GM12878 (cell line): ENCODE results near the gene EPB41L2. TPM values are rescaled to one million over a fixed set of nuclear protein-coding genes. Genes with fewer than 3 reads are reported as not detected.
"Not testable (repeated sequence)": the region's sequence is repeated elsewhere in the genome, so short reads cannot be mapped to it uniquely, and the experiment has no call there.

Source experiments
- ATAC-seq: fragments of 200-7000 bp; cut with Tn5 transposase; 3 replicates; pipeline ENCODE4 v1.9.1; 2020; ENCODE audit warnings: mild to moderate bottlenecking, moderate library complexity
- BruUV-seq: library from RNA; stranded (reverse); fragments of 400-500 nt; replicated peaks from 2 replicates; lab custom pipeline; 2021; lab: Mats Ljungman, UMichigan
- CTCF ChIA-PET: fragments of 300-600 bp; sonication (Branson Sonifier 250); formaldehyde crosslinking; extraction: SDS; loops from one replicate; lab custom pipeline; 2021; ENCODE audit warnings: inconsistent platforms; lab: Yijun Ruan, JAX
- POLR2A ChIA-PET: fragments of 350-600 bp; formaldehyde crosslinking; extraction: SDS; loops from one replicate; lab custom pipeline; 2021; ENCODE audit warnings: inconsistent platforms; lab: Charles Lee
- RAD21 ChIA-PET: fragments of 300-600 bp; sonication (Branson Sonifier 250); formaldehyde crosslinking; loops from one replicate; lab custom pipeline; 2023; ENCODE audit warnings: antibody characterized with exemption; ENCODE audit not compliant: unreplicated experiment; lab: Charles Lee
- SMC1A ChIA-PET: fragments of 300-600 bp; sonication (Branson Sonifier 250); formaldehyde crosslinking; loops from one replicate; lab custom pipeline; 2023; ENCODE audit not compliant: unreplicated experiment, uncharacterized antibody; lab: Charles Lee
- DNase-seq: peaks from one replicate; pipeline ENCODE4 v3.0.0-alpha.2; 2011; ENCODE audit warnings: low read depth, low spot score
- FAIRE-seq: peaks from 3 replicates; lab custom pipeline; 2011; peaks lifted over from hg19 to GRCh38; lab: Jason Lieb, UNC
- H2AFZ ChIP-seq: 2 replicates; pipeline ENCODE4 v1.6.0; 2011; ENCODE audit warnings: low read depth, low read length, control low read depth; ENCODE audit not compliant: control insufficient read depth
- H3K27ac ChIP-seq: 2 replicates; pipeline ENCODE4 v1.5.1; 2011; ENCODE audit warnings: control low read depth; ENCODE audit not compliant: control insufficient read depth, insufficient read depth
- H3K27me3 ChIP-seq, 2 experiments: replicated peaks in 1 of 2; 2 replicates each; pipeline versions ENCODE4 v1.6.0 to v1.6.1; 2011; ENCODE audit warnings: low read length in 1 of 2; ENCODE audit not compliant: control insufficient read depth in 2 of 2, insufficient read depth in 2 of 2
- H3K36me3 ChIP-seq, 2 experiments: 2 replicates each; pipeline ENCODE4 v1.5.1; 2011; ENCODE audit warnings: low read length in 1 of 2; ENCODE audit not compliant: control insufficient read depth in 2 of 2, insufficient read depth in 2 of 2
- H3K4me1 ChIP-seq: 2 replicates; pipeline ENCODE4 v1.6.1; 2011; ENCODE audit warnings: mild to moderate bottlenecking, low read length, moderate library complexity, mixed read lengths; ENCODE audit not compliant: control insufficient read depth, insufficient read depth
- H3K4me2 ChIP-seq: 2 replicates; pipeline ENCODE4 v1.6.0; 2011; ENCODE audit warnings: control low read depth; ENCODE audit not compliant: control insufficient read depth, insufficient read depth
- H3K4me3 ChIP-seq: fragments of 200-600 bp; sonication (generic); 2 replicates; pipeline ENCODE4 v1.5.1; 2016
- H3K79me2 ChIP-seq: 2 replicates; pipeline ENCODE4 v1.6.0; 2011; ENCODE audit warnings: low read length; ENCODE audit not compliant: control insufficient read depth, insufficient read depth
- H3K9ac ChIP-seq: 2 replicates; pipeline ENCODE4 v1.8.0; 2011; ENCODE audit warnings: low read length, control low read depth, mixed read lengths; ENCODE audit not compliant: control insufficient read depth, insufficient read depth
- H3K9me3 ChIP-seq: replicated peaks from 3 replicates; pipeline ENCODE4 v1.5.1; 2011; ENCODE audit warnings: mild to moderate bottlenecking, low read length; ENCODE audit not compliant: control insufficient read depth, insufficient read depth
- H4K20me1 ChIP-seq: 2 replicates; pipeline ENCODE4 v1.6.0; 2011; ENCODE audit not compliant: control insufficient read depth, insufficient read depth
- CBX3 ChIP-seq: fragments of 200-600 bp; sonication (generic); IDR thresholded peaks from 2 replicates; pipeline ENCODE4 v1.6.1; 2016; ENCODE audit warnings: low read depth, borderline replicate concordance
- HDAC2 ChIP-seq: fragments of 200-600 bp; sonication (generic); IDR thresholded peaks from 2 replicates; pipeline ENCODE4 v1.6.1; 2017
- HDGF ChIP-seq: fragments of 450-650 bp; IDR thresholded peaks from 2 replicates; pipeline ENCODE4 v1.6.1; 2016; ENCODE audit warnings: antibody characterized with exemption
- IRF4 ChIP-seq: IDR thresholded peaks from 2 replicates; pipeline ENCODE4 v1.6.1; 2011; ENCODE audit warnings: low read depth, low read length
- REST ChIP-seq: IDR thresholded peaks from 2 replicates; pipeline ENCODE4 v1.6.1; 2012; ENCODE audit warnings: mild to moderate bottlenecking, low read depth, low read length
- SP1 ChIP-seq: IDR thresholded peaks from one replicate; pipeline ENCODE4 v1.6.1; 2011; ENCODE audit warnings: low read depth, low read length
- STAT3 ChIP-seq: IDR thresholded peaks from 2 replicates; pipeline ENCODE4 v1.6.1; 2011; ENCODE audit warnings: low read depth, low read length, improper control_type of control experiment
- ZNF592 ChIP-seq: fragments of 450-650 bp; IDR thresholded peaks from 2 replicates; pipeline ENCODE4 v1.6.1; 2017; ENCODE audit warnings: mild to moderate bottlenecking, moderate library complexity
- WGBS: methylation state at CpG from one replicate; pipeline ENCODE4 v1.1.6; 2016; ENCODE audit warnings: low lambda C conversion rate; ENCODE audit not compliant: insufficient replicate concordance, insufficient coverage; ENCODE audit errors: missing lambda C conversion rate; 5-methylcytosine and 5-hydroxymethylcytosine counted together
- in situ Hi-C: fragments of 300-500 bp; cut with MboI; formaldehyde crosslinking; loops from 9 replicates; pipeline ENCODE4 v1.14.3; 2018; ENCODE audit warnings: mixed read lengths
- intact Hi-C: fragments of 100-400 bp; cut with micrococcal nuclease; formaldehyde crosslinking; loops from one replicate; pipeline ENCODE4 v1.14.2; 2022; ENCODE audit not compliant: unreplicated experiment
- polyA plus RNA-seq, 11 experiments: library from polyadenylated mRNA; depleted of rRNA in 4 of 11; unstranded in 6 of 11; stranded (reverse) in 5 of 11; fragments of >200 nt; fragmentation: Nextera tagmentation in 4 of 11; fragmentation: Illumina TruSeq in 1 of 11; extraction: Ambion mirVana in 4 of 11; extraction: Trizol in 1 of 11; gene quantifications; 1 replicate in 1 of 11; 2 replicates in 10 of 11; pipeline versions ENCODE4 v1.2.1 to v1.2.3, GENCODE V29; 2011 to 2016; ENCODE audit warnings: inconsistent platforms in 2 of 11, missing spikeins in 2 of 11, low read depth in 1 of 11
- total RNA-seq, 4 experiments: library from RNA; depleted of rRNA in 3 of 4; stranded (reverse); fragments of >200 nt in 3 of 4; fragmentation: Illumina TruSeq in 1 of 4; extraction: Trizol in 1 of 4; gene quantifications; 2 replicates each; pipeline versions ENCODE4 v1.2.1 to v1.2.3, GENCODE V29; 2013 to 2021

The EPB41L2 gene
- total and polyA plus RNA-seq, 10 of the 15 experiments (the other 5 are each of a cell fraction or from before 2014, with no cell fraction given), result 7.4 to 41.6 (median 19.0) TPM

- TF ChIP-seq CBX3, result no peak
- TF ChIP-seq, all 136 proteins: peak for 0
Measured at GRCh38 chr6:130810307-130811030, 252.6 kb downstream of the EPB41L2 start (continued).

DNA sequence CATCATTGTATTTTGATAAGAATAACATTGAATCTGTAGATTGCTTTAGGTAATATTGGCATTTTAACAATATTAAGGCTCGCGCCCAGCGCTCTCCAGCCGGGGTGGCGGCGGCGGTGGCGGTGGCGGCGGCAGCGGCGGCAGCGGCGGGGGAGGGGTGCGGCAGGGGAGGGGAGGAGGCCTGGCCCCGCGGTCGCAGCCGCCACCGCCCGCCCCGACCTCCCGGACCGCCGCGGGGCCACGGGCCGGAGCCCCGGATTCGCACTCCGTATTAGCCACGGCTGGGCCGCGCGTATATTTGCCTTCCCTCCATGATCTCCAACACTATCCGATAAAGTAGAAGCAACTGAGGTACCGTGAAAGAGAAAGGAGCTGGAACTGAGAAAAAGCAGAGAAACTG is 261.7 kb downstream of the EPB41L2 start:
- CTCF ChIA-PET, POLR2A ChIA-PET, DNase-seq, H3K9me3 ChIP-seq, ATAC-seq, H3K4me1 ChIP-seq, BruUV-seq, H3K4me3 ChIP-seq, H3K4me2 ChIP-seq, H3K79me2 ChIP-seq, H3K36me3 ChIP-seq, H3K27ac ChIP-seq, FAIRE-seq, intact Hi-C loops, in situ Hi-C loops, H3K9ac ChIP-seq, H3K27me3 ChIP-seq, SMC1A ChIA-PET, H4K20me1 ChIP-seq, H2AFZ ChIP-seq, RAD21 ChIA-PET: not testable (repeated sequence)
- WGBS, result 97% methylated on average over 6 of the region's 37 CpGs

DNA sequence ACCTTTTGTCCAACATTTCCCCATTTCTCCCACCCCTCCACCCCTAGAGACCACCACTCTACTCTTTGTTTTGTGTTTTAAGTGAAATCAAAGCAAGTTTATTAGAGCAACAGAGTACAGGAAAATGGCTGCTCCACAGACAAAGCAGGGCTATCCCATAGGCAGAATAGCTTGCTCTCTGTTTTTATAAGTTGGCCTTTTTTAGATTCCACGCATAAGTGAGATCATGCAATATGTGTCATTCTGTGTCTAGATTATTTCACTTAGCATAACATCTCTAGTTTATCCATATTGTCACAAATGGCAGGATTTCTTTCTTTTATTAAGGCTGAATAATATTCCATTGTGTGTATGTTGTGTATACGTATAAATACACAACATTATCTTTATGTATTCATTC is 266.0 kb downstream of the EPB41L2 start:
- Histone ChIP-seq H3K4me3 (no peak overlapping the region), H2AFZ (no peak overlapping the region), H3K27ac (no peak overlapping the region), H3K9me3 (no peaks in the 10 kb centered on the region), H3K27me3 (no peaks in the 10 kb centered on the region), H3K36me3 (no peaks in the 10 kb centered on the region), H3K4me1 (no peaks in the 10 kb centered on the region), H4K20me1 (no peaks in the 10 kb centered on the region), H3K4me2 (no peak overlapping the region), H3K79me2 (no peaks in the 10 kb centered on the region), H3K9ac (no peak overlapping the region)
- BruUV-seq, result no TSS peak
- ATAC-seq (no peak), DNase-seq (no peak), FAIRE-seq (no peak)
- CTCF ChIA-PET, result no interaction called here
- RAD21 ChIA-PET, result no interaction called here
- POLR2A ChIA-PET, result interaction anchor here (0.5 kb wide), 1 partner anchor 1073 kb away, joined by 3 read pairs; no protein-coding TSS in a partner anchor
- WGBS, result 48% methylated on average over 2 of the region's 2 CpGs
- intact Hi-C loops, result no loop called here
- SMC1A ChIA-PET, result no interaction called here
- in situ Hi-C loops, result no loop called here
- TF ChIP-seq ZNF592 (no peak), IRF4 (no peak), HDAC2 (no peak), REST (no peak), SP1 (no peak), HDGF (no peak), STAT3 (no peak)
